T-helper 9 cell (primary cell): Measurements from ENCODE around the gene CHST13.

Experiments used
- DNase-seq: peaks from one replicate; pipeline ENCODE4 v3.0.0-alpha.2; 2020
- total RNA-seq, 2 donors: gene quantifications; one replicate each; lab custom pipeline; 2026; lab: John Stamatoyannopoulos, UW

The CHST13 gene, protein sequence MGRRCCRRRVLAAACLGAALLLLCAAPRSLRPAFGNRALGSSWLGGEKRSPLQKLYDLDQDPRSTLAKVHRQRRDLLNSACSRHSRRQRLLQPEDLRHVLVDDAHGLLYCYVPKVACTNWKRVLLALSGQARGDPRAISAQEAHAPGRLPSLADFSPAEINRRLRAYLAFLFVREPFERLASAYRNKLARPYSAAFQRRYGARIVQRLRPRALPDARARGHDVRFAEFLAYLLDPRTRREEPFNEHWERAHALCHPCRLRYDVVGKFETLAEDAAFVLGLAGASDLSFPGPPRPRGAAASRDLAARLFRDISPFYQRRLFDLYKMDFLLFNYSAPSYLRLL
- total RNA-seq: 0 reads per million in 2 donors

DNA sequence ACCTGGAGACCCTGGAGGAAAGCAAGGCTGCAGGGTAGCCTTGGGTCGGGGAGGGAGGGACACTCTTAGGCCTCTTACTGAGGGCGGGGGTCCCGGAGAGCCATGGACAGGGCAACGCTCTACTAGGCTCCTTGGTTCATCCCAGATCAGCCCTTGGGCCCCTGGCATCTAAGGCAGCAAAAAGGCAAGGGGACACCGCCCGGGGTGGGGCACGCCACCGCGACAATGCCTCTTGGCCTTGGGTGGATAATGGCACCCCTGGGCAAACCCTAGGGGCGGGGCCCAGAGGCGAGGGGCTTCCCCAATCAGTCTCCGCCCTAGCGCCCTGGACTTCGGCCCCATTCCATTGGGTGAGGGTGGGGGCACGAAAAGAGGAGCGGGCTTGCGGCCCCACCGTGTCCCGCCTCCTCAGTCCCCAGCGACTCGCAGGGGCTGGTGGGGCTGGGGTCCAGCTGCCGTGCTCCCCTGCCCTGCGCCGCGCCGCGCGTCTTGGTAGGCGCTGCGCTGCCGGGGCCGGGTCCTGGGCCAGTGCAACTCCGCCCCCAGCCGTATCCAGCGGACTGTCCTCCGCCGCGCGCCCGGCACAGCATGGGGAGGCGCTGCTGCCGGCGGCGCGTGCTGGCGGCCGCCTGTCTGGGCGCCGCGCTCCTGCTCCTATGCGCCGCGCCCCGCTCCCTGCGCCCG, at the start of gene CHST13:
Gene CHST13 (plus strand): TSS at position 411 of the 684 bp plus-strand sequence. CDS start 178 bp downstream, at position 589.
- no peak for DNase-seq

DNA sequence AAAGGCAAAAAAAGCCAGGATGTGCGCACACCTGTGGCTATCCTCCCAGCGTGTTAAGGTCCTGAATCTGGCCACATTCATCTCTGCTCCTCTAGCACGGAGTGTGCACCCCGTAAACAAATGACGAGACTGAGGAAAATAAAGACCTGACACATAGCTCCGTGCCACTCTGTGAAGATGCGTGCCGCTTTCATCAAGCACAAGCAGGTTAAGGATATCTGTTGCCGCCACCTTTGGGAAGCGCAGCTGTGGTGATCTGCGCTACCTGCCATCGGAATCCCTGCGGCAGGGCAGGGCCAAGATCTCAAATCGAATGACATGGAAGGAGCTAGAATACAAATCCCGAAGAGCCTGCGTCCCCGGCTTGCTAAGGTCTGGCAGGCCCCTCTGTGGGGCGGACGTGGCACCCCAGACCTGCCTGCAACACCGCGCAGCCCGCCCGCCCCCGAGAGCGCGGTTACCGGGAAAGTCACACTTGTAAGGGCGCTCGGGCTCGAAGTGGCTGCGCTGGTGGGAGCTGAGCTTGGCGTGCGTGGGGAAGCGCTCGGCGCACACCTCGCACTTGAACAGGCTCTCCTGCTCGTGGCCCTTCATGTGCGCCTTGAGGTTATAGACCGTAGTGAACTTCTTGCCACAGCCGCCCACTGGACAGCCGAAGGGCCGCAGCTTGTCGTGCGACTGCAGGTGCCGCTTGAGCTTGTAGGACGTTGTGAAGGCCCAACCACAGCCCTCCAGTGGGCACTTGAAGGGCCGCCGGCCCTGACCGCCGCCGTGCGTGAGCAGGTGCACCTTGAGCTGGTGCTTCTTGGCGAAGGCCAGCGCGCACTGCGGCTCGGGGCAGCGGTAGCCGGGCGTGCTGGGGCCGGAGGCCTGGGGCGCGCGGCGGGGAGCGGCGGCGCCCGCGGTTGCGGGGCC, 49.2 kb upstream of the CHST13 start:
- peak; percentile 10 for DNase-seq

DNA sequence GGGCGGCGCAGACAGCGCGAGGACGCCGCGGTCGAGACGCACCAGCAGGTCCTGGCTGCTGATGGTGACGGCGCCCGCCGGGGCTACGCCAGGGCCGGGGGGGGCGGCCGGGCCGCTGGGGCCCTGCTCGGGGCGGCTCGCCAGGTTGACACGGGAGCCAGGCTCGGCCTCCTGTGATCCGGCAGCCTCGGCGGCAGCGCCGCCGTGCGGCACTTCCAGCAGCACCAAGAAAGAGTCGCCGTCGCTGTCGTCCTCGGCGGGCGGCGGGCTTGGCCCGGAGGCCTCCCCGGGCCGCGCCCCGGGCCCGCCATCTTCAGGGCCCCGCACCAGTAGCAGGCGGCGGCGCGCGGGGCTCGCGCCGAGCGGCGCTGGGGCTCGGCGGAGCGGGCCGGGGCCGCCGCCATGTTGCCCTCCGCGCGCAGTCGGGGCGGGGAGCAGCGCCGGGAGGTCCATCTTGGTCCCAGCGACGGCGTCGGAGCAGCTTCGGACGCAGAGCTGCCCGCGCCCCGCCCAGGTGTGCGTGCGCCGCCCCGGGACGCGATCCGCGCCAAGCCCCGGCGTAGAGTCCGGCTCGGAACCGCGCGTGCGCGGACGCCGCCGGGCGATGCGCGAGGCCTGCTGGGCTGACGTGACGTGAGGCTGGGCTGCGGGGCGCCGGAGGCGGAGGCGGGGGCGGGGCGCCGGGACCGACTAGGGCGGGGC, 48.4 kb upstream of the CHST13 start, which contains the start of gene ZXDC:
Gene ZXDC (minus strand): TSS at position 479 of the 702 bp plus-strand sequence. CDS start 26 bp downstream, at position 453.
- peak; percentile 88 for DNase-seq

DNA sequence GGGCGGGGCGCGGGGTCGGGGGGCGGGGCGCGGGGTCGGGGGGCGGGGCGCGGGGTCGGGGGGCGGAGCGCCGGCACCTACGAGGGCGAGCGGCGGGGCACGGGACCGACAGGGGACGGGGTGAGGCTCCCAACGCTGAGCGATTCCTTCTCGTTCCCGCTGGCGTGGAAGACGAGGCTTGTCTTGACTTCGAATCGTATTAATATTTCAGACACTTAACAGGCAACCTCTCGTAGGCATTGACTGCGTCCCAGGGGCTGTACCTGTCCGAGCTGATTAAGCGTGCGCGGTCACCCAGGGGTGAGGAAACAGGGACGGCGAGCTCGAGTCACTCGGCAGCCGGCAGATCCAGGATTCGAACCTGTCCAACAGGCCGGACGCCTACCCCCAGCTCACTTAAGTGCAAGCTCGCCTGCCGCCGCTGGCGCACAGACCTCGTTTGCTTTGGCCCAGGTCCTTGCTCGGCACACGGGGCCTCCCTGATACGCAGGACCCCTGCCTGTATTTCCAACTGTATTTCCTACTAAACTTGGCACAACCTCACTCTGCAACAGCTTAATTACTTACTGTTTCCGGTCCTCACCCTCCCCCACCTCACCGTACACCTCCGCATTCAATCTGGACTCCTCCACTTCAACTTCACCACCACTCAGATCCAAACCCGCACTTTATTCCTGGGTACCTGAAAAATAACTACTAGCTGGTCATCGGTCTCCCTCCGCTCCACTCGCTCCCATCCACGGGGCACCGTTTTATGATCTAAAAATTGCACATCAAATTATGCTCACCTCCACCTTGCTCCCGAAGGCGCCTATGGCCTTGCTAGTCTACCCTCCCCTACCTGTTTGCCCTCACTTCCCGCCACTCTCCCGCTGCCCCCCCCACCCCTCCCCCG, 47.5 kb upstream of the CHST13 start:
- no peak for DNase-seq

DNA sequence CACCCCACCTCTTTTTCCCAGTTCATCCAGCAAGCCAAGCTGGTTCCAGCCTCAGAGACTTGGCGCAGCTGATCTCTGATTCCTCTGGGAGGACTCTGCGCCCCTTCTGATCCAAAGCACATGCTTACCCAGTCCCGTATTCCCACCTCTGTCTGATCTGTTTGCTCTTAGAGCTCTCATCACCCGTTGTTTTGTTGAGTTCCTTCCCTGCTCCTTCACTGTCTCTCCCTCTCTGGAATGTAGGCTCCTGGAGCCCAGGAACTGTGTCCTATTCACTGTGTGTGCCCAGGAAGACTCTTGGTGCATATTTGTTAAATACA, 46.9 kb upstream of the CHST13 start:
- DNase-seq: no peak

DNA sequence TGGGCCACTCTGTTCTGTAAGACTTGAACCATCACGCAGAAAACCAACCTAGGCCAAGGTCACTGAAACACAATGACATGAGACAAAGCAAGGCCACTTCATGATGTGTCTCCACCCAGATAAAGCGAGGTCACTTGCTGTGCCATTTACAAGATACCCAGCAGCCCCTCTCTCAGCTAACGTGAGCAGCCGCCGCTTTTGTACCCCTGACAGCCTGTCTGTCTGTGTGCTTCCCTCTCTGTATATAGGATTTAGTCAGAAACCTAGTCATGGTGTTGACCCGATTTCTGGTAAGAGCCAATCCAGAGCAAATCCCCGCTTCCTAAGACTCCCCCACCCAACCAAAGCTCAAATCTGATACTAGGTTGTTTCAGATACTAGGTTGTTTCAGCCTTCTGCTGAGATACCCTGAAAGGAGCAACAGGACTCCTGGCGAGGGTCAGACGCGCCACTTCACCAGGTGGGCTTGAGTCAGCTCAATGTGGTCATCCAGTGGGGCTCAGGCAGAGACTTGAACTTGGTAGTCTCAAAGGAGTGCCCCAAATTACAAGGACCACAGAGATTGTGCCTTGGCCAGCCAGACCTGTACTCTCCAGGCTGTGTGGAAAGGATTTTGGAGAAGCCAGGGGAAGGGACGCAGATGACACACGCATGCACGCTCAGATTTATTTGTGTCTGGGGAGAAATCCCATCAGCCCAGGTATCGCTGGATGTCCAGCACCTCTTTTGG, 45.2 kb upstream of the CHST13 start:
- DNase-seq: no peak

DNA sequence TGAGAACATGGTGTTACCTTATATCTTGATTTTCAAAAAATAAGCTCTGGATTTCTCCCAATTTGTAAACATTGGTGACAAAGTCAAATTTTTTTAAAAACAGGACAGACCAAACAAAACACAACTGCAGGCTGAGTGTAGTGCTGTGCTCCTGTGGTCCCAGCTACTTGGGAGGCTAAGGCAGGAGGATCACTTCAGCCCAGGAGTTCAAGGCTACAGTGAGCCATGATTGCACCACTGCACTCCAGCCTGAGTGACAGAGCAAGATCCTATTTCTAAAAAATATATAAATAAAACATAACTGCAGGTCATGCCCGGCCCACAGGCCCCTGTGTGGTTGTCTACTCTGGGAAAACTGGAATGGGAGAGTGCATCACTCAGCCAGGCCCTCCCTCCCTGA, 44.3 kb upstream of the CHST13 start:
- no peak for DNase-seq

DNA sequence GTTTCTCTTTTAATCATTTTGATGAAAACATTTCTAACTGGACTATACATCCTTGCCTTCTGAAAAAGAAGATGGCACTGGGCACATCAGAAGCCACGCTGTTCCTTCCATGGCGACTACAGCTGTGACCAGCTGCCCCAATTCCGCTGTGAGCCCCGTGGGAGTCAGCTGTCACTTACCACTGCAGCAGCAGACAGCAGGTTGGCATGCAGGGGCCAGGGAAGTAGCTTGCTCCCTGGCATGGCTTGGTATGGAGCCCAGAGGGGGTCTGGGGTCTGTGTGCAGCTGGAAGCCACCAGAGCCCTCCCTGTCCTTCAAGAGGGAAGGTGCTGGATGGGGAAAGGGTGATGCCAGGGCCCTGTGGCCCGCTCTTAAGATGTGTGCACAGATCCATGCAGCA, 43.7 kb upstream of the CHST13 start:
- DNase-seq: no peak

DNA sequence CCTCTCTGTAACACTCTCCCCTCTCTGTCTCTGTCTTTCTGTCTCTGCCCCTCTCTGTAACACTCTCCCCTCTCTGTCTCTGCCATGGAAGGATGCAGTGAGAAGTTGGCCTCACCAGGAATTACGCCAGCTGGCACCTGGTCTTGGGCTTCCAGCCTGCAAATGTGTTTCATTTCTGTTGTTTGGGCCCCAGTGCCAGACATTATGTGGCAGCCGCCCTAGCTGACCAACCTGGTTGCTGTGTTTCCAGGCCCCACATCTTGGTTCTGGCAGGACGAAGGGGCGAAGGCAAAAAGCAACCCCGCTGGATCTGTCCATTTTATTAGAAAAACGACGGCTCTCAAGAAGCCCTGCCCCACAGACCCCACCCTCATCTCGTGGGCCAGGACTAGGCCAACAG, 43.1 kb upstream of the CHST13 start:
- DNase-seq: no peak

DNA sequence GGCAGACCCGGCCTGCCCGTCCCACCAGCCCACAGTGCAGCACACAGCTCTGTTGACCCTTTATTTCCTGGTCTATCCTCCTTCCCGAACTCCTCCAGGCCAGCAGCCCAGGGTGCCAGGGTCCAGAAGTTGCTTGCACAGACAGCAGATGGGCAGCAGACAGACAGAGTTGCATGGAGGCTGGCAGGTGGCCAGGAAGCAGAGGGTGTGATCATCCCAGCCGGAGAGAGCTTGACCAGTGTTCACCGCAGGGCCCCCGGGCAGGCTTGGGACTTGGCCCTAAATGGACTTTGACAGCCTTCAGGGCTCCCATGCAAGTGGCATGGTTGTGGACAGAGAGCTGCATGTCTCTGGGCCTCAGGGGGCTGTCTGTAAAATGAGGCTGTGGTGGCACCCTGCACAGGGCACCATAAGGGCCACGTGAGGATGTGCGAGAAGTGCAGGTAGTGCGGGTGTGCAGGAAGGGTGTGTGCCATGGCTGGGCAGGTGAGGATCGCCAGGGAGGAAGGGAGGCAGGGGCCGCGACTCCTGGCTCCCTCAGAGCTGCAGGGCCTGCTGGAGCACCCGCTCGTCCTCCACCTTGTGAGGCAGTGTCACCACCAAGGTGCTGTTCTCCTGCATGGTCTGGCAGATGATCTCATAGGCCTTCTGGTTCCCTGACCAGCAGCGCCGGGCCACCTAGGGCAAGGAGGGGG, 42.0 kb upstream of the CHST13 start:
- DNase-seq: no peak

DNA sequence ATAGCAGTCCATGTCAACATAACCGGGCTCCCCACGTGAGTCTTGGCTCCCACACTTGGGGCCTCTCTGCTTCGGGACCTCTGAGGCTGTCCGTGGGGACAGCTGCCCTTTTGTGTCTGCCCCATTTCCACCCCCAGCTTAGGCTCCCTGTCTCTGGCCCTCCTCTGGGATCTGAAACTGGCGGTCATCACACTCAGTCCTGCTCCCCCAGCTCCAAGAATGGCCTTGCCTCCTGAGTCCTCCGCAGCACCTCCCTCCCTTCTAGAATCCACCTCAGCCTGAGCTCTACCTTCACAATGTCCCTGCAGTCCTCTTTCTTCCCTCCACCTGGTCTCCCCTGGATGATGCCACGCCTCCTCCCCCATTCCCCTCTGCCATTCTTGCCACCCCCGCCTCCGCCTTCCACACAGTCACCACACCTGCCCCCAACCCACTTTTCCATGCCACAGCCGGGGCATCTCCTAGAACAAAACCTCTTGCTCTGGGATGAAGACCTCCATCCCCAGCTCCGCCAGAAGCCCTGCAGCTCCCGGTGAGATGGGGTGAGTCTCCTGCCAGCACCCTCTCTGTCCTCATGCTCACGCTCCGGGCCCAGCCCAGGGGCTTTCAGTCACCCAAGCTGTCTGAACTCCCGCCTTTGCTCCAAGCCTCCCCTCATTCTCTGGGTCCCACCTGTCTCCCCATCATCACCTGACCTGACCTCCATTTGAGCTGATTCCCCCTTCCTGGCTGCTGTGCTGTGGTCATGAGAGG, 41.3 kb upstream of the CHST13 start:
- no peak for DNase-seq

DNA sequence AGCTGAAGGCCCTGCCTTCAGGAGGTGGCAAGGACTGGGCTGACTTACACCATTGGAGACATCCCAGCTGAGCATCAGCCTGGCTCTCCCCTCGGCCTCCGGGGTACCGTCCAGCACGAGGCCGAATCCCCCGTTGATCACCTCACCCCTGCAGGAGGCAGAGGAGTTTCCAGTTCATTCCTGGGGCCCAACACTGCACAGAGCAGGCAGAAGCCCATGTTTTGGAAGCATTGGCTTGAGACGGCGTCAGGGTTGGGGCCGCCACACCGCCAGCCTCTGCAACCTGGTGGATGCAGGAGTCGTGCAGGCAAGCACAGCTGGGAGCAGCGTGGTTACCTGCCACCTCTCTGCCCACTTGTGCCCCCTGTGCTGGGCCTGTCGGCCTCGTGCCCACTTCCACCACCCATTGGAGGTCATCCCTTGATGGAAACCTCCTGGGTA, 40.6 kb upstream of the CHST13 start:
- DNase-seq: no peak

DNA sequence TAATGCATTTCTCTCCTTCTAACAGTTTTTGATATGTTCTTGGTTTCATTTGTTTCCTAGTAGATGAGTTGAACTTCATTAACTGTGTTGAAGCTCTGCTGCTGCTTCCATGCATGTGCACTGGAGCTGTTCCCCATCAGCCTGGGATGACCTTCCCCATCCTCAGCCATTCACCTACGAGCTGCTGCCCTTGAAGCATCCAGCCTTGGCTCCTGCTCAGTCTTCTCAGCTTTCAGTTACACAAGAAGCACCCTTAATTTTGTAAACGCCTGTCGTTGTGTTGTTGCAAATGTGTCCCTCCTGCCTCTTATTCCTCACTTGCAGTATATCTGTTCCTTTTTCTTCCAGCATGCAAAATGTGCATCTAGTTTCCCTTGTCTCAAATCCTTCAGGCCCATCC, 39.8 kb upstream of the CHST13 start:
- no peak for DNase-seq

DNA sequence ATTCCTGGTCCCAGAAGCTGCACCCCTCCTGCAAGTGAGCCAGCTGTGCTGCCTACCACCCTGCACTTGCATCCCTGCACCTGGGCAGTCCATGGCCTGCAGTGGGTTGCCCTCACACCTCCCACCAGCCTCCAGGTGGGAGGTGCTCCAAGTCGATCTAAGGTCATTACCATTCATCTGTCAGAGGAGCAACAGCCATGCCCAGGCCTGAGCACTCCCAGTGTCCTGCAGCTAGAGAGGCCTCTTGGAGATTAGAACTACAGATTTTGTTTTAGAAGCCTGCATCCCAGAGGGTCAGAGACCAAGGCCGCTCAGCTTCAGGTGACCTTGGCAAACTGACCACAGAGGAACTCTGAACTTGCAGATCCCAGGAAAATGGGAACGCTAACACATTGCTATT, 39.3 kb upstream of the CHST13 start:
- DNase-seq: no peak

DNA sequence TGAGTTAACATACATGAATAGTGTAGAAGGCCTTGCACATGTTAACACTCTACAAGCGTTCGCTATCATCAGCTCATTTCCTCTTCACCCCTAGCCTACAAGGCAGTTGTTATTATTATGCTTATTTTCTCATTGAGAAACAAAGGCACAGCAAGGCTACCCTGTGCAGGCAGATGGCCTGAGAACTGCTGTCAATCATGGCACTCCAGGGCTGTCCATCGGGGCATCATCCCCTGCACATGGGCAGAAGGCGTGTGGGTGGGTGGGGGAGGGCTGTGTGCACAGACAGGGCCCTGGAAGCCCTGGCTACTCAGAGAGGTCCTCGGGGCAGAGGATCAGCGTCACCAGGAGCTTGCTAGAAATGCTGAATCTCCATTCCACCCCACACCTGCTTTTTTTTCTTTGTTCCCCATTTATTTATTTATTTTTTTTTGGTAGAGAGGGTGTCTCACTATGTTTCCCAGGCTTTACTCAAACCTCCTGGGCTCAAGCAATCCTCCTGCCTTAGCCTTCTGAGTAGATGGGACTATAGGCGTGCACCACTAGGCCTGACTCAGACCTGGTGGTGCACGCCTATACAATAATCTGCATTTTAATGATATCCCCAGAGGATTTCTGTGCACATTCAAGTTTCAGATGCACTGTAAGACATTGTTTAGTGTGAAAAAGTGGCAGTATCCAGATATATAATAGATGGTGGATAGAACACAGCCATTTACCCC, 38.6 kb upstream of the CHST13 start:
- DNase-seq: no peak

DNA sequence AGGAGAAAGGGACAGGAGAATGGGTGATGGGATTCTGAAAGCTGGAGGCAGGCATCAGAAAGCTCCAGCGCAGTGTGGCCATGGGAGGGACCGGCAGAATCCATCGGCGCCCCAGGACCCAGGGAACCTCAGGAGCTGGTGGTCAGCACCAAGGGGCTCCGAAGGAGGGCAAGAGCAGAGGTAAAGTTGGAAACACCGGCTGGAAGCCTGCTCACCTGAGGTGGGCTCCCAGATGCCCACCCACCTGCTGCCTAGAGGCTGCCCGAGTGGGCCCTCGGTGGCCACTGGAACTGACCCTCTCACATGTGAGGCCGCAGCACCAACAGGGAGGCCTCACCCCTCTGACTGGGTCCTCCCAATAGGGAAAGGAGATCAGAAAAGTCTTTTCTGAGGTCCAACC, 38.0 kb upstream of the CHST13 start:
- no peak for DNase-seq

DNA sequence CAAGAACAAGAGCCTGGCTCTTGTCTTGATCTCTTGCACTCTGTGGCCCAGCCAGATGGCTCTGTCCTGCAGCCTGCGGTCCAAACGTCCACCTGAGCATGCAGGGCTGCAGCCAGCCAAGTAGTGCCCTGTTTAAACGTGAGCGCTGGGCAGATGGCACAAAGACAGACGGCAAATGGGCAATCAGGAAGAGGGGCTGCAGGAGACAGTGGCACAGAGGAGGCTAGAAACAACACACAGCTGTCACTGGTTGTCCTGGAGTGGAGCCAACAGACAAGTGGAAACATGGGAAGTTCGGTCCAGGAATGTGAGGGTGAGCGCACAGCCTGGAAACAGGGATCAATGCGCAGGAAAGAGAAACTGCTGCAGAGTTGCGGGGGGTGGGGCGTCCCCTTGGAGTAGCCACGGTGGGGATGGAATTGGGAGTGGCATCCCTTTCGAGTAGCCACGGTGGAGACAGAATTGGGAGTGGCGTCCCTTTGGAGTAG, 37.6 kb upstream of the CHST13 start:
- no peak for DNase-seq

DNA sequence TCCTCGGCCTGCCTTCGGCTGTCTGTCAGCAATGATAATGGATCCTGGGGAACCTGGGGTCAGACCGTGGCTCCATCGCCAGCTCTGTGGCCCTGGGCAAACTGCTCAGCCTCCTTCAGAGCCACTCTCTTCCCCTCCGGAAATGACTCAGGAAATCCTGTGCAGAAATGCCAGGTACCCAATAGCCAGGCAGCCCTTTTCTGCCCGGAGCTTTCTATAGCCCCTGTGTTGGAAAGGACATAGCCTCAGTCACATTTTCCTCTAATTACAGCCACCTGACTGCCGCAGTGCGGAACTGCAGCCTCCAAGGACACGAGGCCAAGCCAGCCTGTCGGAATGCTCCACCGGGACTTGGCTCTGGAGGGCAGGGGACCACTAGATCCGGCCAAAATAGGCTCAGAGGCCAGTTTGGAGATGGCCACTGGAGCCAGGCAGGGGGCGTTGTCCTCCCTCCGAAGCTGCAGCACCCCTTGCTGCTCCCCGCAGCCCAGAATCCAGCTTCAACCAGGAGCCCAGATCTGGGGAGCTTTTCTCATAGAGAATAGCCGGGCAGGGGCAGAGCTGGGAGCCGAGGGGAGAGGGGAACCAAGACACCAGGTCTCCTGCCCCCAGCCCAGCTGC, 36.7 kb upstream of the CHST13 start:
- no peak for DNase-seq
